ENCODE measurements around the gene CLCC1.

GRCh38 chr1:108976658-108977057, 13.4 kb upstream of the CLCC1 start:
- TF ChIP-seq CTCF (conservative IDR thresholded peaks at IDR 0.05; ENCODE audit: low read depth in 2 of 2) (no peak), EZH2 (IDR thresholded peaks at IDR 0.05; ENCODE audit: low read depth, unreplicated experiment) (no peak), ZNF331 (CRISPR knock-in tag; IDR thresholded peaks at IDR 0.05; ENCODE audit: low read depth) (no peak), POLR2AphosphoS5 (IDR thresholded peaks at IDR 0.05; ENCODE audit: low read depth) (no peak)

All from GM23338 (cell line).